HG02885 (cell line): ENCODE data around the gene NEUROD2.

Experiments
- ATAC-seq: cut with Tn5 transposase; IDR thresholded peaks from one replicate; pipeline ENCODE4 v1.9.1; 2021; ENCODE audit warnings: mild to moderate bottlenecking; ENCODE audit not compliant: unreplicated experiment, poor library complexity

NEUROD2 gene

DNA sequence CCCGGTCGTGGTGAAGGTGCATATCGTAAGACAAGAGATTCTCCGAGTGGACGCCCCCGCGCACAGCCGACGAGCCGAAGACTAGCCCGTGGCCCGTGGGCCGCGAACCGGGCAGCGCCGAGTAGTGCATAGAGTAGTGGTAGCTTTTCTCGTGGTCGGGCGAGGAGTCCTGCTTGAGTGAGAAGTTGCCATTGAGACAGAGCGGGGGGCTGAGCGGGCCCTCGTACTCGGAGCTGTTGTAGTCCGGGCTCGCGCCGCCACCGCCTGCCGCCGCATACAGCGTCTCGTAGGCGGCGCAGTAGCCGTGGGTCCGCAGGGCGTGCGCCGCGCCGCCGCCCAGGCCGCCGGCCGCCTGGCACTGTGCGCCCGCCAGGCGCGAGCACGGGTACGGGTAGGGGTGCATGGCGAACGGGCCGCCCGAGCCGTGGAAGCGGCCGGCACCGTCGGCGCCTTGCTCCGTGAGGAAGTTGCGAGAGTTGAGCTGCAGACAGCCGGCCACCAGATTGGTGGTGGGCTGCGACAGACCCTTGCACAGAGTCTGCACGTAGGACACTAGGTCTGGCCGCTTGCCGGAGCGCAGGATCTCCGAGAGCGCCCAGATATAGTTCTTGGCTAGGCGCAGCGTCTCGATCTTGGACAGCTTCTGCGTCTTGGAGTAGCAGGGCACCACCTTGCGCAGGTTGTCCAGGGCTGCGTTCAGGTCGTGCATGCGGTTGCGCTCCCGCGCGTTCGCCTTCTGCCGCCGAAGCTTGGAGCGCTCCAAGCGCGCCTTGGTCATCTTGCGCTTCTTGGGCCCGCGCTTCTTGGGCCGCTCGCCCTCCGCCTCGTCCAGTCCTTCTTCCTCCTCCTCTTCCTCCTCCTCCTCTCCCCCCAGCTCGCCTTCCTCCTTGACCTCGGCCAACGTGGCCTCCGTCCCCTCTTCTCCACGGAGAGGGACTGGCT is 2.0 kb downstream of the NEUROD2 start:
- no peak for ATAC-seq

DNA sequence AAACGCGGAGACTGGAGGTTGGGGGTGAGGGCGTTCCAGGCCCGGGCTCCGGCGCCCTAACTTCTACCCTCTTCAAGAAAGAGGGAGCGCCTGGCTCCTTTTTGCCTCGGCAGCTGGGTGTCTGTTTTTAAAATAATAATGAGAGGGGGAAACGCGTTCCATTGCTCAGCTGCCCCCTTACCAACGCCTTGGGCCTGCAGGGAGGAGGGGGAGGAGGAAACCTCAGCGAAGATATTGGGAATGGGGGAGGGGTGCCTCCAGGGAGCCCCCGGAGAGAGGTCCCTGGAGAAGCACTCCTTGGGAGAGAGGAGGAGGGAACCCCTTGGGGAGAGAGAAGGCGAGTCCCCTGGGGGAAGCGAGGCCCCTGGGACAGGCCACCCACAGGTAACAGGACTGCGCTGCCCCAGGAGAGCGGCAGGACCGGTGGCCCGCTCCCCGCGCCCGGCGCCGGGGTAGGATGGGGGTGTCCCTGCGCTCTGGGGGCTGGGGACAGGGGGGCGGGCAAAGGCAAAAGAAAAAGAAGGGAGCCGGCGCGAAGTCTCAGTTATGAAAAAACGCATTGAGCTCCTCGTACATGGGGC is 2.7 kb downstream of the NEUROD2 start:
- ATAC-seq: no peak

DNA sequence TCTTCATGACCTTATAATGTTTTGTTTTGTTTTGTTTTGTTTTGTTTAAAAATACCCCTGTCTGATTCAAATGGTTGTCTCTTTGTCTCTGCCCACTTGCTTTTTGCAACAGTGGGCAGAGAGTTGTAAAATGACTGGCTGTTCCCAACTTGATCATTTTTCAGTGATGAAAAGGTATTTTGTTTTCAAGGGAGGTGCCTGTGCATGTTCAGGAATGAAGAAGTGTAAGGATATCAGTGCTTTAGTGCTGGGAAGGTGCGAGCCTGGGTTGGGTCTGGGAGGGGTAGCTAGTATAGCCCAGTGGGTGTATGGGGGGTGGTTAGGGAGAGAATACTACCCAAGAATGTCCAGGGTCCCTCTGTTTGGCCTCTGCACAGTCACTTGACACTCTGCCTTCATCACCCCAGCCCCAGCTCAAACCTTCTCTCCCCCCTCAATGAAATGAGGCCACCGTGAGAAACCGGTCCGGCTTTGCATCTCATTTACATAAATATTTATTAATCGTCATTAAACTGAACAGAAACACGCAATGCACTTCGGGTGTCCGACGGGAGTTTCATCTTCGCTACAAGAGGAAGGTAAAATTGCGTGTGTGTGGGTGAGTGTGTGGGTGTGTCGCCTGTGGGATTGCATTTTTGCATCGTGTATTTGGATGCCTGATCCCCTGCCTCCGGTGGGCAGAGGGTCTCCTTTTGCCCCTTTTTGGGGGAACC is 4.3 kb downstream of the NEUROD2 start:
- ATAC-seq: no peak

DNA sequence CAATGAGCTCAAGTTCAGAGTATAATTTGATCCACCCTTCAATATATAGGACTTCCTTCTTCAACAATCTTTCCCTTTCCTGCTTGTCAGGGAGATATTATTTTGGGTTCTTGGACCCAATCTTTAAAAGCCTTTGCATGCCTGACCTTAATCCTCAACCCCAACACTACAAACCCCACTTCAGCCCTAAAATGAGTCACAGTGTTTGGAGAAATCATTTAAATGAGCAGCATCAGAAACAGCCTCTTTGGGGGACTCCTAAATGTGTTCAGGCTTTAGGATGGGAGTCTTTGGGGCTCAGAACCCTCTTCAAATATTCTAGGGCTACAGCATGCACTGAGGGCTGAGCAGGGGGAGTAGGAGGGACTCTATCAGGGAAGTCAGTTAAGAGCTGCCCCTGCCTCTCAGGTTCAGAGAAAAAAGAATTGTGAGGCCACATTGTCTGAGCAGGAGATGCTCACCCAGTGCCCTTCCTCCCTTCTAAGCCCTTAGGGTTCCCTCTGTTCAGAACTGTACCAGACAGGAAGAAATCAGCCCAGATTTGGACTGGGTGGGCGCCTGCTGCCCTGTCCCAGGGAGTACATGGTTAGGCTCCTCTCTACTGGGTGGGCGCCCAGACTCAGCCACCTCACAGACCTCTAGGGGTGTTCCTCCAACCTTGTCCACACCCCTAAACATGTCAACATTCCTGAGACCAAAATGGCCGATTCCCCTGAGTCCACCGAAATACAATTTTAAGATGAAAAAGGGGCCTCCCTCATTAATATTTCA is 5.0 kb downstream of the NEUROD2 start:
- no peak for ATAC-seq

DNA sequence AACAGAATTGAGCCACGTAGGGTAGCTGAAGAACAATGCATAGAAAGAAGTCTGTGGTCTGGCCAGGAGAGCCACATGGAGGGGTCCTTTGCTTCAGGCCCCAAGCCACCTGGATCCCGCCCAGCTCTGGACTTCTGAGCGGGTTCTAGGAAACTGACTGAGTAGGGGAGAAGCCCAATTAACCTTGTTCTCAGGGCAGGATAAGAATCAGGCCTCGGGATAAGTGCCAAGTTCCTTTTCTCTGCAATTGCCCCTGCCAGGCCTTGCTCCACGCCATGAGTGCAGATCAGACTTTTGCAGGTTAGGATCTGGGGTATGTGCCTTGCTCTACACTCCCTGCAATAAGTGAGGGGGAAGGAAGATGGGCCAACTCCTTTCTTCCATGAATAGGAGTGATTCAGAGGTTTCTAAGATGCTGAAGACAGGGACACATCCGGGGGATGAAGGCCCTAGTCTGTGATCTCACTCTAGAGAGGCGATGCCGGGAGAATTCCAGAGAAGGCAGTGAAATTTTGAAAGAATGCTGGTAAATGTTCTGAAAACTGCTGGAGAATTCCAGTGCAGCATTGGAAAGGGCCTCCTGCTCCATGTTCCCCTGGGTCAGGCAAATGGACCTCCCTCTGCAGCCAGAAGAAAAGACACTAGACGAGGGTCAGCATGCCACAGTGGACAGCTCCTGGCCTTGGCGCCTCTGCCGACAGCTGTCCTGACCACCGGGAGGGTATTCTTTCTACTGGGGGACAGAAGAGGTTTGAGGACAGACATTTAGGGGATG is 5.8 kb downstream of the NEUROD2 start:
- ATAC-seq: no peak

DNA sequence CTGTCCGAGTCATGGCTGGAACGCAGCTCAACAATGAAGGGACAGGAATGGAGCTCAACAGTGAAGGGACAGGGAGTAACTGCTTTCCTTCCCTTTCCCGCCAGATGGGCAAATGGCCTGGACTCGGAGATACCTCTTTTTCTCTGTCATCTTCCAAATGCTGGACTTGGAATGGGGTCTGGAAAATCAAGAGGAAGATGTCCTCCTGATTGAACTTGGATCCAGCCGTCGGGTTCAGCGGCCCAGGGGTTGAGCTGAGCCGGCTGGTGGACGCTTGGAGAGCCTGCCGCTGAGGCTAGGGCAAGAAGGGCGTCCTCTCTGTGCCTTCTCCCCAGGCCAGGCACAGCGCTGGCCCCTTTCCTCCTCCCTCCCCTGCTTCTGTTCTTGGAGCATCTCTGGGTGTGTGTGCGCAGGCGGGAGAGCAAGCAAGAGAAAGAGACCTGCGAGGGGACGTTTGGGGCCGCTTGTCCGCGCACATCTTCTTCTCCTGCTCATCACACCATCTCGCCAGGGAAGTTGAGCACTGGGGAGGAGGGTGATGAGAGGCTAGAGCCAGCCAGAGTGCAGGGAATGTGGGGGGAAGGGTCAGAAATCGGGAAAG is 6.6 kb downstream of the NEUROD2 start:
- ATAC-seq: no peak

DNA sequence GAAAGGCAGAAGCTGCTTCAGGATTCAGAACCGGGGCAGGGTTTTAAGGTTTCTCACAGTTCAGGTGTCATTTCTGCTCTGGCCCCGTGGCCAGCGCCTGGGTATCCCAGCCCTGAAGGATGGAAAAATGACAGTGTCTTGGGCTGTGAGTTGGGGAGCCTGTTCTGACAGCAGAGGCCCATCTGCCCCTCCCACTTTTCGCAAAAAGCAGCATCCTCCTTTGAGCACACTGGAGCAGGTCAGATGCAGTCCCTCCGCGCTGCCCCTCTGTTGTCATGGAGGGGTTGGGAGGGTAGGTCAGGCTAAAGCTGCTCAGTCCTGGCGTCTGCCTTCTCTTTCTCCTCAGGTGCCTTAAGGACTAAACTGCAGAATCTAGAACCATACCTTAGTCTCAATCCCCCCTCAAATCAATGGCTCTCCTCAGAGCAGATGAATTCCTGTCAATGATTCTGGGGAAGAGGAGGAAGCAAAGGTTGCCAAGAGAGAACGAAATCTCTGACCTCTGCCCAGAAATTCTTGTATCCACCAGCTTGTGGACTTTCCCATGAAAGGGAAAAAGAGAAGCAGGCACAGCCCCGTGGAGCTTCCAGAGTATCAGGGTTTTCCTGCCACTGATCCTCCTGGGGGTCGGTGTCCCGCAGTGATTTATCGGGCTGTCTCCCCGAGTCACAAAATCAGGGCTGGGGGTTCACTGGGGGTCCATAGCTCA is 7.3 kb downstream of the NEUROD2 start:
- no peak for ATAC-seq

DNA sequence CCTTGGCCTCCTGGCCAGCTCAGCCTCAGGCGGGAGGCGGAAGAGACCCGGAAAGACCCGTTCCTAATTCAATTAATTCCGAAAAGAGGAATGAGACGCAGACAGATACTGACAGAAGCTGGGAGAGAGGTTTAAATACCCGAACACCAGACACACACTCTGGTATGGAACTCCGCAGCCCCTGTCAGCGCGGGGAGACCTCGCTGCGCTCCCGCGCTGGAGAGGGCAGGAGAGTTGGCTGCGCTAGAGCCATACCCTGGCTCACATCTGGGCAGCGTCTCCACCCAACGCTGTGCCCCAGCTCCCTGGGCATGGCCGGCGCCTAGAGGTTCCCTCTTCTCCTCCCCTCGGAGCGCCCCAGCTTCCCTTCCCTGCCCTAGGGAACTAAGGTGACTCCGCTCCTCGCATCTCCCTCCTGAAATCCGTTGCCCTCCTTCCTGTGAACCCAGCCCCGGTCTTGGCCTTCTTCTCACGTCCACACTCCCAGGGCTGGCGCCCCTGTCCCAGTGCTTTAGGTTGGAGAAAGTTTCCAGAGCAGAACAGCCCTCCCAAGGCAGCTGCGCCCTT is 8.0 kb downstream of the NEUROD2 start:
- no peak for ATAC-seq

DNA sequence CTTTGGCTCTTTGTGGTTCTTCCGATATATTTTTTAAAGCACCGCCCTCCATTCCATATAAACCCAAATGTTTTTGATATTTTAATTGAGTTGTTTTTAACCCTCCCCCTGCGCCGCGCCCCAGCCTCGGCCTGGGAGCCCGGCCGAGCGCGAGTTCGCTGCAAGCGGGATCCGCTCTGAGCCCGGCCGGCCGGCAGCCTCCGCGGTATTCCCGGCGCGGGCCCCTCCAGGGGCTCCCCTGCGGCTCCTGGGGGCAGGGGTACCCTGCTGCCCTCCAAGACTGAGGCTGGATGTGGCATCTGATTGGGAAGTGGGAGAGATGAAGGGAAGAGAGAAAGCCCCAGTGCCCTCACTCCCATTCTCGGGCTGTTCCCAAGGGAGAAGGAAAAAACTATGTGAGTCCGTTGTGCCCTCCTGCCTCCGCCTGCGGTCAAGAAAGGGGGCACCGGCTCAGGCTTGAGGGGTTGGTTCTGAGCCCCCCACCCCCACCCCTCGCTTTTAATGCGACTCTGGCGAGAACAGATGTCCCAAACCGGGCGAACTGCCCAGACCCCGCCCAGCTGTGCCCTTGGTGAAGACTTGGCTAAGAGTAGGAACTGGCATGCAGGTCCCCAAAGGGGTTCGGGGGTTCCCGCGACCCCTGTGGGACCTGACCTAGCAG is 8.6 kb downstream of the NEUROD2 start:
- ATAC-seq: no peak

DNA sequence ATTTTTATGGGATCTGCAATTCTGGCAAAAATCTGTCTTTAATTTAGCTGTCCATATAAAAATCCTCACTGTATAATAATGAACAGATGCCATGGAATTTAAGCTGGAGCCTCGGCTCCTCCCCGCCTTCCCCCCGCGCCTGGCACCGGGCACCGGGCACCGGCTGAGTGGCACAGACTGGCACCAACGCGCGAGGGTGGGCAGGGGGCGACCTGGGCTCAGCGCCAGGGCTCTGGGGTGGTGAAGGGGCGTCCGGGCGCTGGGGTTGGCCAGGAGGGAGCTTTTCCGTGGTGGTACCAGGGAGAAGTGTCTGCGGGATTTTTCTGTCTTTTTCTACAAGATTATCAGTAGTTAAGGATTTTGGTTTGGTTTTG is 9.1 kb downstream of the NEUROD2 start:
- ATAC-seq: no peak

DNA sequence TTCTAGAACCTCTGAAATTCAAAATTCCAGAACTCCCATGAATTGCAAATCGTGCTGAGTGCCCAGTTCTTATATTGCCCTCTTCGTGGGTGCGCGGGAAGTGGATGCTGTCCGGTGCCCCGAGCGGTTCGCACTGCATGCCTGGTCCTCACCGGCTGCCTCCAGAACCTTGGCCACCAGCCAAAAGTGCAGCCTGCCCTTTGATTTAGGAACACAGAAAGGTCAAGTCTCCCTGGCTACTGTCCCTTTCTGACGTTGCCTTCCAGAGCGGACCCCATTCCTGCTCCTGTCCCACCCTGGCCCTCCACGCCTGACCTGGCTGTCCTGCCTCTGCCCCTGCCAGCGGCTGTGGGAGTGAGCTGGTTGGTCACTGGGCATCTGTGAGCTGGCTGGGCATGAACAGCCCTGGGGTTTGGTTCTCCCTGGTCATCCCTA is 9.7 kb downstream of the NEUROD2 start:
- ATAC-seq: no peak

DNA sequence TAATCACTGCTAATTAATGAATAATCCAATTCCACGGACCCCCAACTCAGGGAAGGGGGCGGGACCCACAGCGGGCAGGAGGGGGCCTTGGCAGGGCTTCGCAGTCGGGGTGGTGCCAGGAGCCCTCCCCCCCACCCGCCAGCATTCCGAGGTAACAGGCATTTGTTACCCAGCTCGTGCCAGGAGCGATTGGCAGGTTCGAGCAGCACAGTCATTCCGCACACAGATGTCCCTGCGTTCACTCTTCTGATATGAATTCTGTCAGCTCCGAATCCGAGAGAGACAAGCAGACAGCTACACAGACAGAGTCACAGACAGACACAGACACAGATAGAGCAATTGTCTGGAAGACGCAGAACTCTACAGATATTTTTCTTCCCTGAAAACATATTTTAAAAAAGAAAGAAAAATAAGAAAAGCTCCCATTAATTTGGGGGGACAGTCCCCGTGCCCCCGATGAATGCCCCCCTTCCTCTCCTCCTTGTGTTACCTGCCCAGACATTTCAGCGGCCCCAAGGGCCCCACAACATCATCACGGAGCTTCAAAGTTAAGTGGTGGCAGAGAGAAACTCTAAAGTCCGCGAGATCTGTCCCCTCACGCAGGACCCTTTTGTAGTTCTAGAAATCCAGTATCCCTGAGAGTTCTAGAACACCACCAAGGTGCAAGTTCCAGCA is 10.2 kb downstream of the NEUROD2 start:
- ATAC-seq: no peak

DNA sequence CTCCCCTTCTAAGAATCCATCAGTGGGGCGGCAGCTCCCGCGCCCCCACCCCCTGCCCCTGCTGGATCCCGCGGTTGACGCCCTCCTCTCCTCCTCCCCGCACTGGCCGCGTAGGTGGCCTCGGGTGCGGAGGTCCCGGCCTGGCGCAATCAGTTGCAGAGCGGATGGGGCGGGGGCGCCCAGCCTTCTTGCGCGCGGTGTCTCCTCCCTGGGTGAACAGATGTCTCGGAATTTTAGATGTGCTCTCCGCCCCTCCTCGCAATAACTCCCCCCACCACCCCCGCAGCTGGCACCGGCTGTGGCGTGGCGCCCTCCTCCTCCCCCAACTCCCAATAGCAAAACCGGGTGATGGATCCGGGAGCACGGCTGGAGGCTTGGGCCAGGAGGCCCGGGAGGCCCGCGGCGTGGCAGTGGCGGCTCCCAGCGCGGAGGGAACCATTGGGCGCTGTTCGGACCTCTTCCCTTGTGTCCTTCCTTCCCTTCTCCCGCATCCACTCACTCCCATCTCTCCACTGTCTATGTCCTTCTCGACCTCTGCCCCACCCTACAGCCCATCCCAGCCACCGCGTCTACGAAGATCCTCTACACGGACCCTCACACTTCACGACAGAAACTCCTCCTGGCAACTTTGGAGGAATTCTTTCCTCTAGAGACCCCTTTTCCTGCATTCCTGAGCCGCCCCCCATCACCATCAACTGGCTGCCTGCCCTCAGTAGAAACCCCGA is 11.0 kb downstream of the NEUROD2 start:
- no peak for ATAC-seq

DNA sequence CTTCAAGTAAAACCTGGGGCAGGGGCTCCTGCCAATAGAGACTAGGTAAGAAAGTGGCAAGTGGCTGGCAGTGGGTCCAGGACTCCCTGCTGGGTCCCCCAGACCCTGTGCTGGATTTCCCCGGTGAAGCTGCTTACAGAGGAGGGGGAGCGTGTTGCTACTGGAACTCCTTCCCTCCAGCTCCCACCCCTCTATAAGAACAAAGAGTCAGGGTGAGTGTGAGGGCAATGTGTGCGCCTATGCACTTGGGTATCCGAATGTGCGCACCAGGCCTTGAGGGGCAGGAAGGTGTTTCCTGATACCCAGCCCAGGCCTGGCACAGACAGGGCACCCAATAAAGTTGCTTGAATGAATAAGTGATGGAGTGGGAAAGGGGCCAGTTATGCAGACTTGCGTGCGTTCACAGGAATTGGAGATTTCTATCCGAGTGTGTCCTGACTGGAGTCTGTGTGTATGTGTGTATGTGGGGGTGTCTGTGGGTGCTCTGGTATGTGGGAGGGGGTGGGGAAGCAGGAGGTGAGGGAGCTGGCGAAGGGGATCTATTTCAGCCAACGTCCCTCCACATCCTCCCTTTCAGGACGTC is 11.7 kb downstream of the NEUROD2 start:
- no peak for ATAC-seq

DNA sequence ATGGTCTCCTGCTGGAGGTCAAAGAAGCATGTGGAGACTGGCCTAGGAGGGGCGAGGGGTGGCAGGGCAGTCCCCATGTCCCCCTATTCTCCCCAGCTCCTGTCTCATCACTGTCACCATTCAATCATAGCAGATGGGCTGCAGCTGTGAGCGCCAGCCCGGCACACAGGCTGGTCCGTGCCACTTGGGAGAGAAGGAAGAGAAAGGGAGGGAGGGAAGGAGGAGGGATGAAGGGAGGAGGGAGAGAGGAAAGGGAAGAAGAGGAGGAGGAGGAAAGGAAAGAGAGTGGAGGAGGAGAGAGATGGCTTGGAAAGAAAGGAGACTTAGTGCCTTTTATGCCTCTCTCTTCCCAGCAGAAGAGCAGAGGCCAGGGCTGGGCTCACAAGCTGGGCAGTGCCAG is 12.4 kb downstream of the NEUROD2 start:
- ATAC-seq: no peak

DNA sequence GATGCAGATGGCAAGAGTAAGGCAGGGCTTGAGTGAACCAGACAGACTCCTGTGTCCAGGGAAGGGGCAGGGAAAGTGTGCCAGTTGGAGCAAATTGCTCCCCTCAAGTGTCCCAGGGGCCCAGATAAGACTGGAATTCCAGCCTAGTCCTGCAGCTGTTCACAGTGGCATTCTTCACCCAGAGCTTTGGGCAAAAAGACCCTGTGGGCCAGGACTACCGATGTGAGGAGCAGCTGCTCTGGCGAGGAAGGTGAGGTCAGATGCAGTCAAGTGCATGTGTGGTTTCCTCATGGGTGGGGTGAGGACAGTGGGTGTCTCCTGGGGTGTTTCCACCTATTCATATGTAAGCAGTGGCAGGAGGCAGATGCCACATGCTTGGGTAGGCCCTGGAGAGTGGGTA is 14.3 kb downstream of the NEUROD2 start:
- ATAC-seq: no peak
